ENCODE data around the gene CLEC10A. TPM values are rescaled to one million over a fixed set of nuclear protein-coding genes. Genes with fewer than 3 reads are reported as not detected.

Gene CLEC10A
- total and polyA plus RNA-seq, 2 experiments from 2014 or later: not detected

DNA sequence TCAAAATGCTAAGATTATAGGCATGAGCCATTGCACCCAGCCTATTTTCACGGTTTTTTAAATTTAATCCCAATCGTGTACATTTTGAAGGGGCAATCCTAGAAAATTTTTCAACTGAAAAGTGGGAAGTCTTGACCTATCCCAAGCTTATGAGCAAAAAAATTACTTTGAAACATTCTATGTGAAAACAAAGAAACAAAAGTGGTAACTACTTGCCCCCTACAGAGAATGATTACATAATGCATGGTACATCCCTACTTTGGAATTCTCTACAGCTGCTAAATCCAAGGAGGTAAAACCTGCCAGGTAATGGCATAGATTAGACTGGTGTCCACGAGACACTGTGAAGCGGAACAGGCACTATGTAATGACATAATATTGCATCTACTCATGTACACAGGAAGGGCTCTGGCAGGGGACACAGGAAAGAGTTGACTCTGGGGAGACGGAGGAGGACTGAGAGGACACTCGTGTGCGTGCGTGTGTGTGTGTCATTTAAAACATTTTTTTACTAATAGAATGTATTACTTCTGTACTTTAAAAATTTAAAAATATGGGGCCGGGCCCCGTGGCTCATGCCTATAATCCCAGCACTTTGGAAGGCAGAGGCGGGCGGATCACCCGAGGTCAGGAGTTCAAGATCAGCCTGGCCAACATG lies 18.9 kb upstream of the CLEC10A start (continued):
- TF ChIP-seq POLR2AphosphoS5 (IDR thresholded peaks at IDR 0.05; ENCODE audit: low read depth) (no peak), EZH2phosphoT487 (IDR thresholded peaks at IDR 0.05; ENCODE audit: unreplicated experiment) (no peak), NANOG (IDR thresholded peaks at IDR 0.05; ENCODE audit: borderline replicate concordance) (no peak)
- TF ChIP-seq, protein P1, sequence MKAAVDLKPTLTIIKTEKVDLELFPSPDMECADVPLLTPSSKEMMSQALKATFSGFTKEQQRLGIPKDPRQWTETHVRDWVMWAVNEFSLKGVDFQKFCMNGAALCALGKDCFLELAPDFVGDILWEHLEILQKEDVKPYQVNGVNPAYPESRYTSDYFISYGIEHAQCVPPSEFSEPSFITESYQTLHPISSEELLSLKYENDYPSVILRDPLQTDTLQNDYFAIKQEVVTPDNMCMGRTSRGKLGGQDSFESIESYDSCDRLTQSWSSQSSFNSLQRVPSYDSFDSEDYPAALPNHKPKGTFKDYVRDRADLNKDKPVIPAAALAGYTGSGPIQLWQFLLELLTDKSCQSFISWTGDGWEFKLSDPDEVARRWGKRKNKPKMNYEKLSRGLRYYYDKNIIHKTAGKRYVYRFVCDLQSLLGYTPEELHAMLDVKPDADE (IDR thresholded peaks at IDR 0.05): no peak

DNA sequence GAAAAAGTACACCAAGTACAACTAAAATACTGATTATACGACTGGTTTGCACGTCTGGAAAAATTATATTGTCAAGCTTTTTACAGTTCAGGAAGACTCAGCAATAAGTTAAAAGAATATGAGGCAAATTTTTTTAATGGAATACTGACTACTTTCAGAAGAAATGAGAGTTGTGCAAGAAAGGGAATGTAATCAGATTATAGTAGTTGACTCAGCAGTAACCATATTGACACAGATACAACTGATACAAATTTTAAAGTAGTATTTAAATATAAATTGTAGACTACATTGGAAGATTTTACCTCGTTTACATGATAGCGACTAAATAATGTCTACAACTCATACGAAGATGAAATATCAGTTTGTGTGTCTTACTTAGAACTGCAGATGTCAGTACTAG lies 17.9 kb upstream of the CLEC10A start:
- no peak for ATAC-seq
- H3F3A ChIP-seq (replicated peaks; ENCODE audit: low read depth): no peaks in the 10 kb centered on the region
- H3K27me3 ChIP-seq (ENCODE audit: insufficient read depth): peaks cover 38% of the 10 kb centered on the region
- no peaks in the 10 kb centered on the region for H3K79me2 ChIP-seq (replicated peaks; ENCODE audit: insufficient read depth)
- no peaks in the 10 kb centered on the region; the same call in 2 of the 3 replicates for H3K36me3 Mint-ChIP-seq (ENCODE audit: low read depth)
- no peak for DNase-seq (ENCODE audit: low spot score)
- no peaks in the 10 kb centered on the region for H3K9me2 ChIP-seq (ENCODE audit: insufficient read depth)
- no peak overlapping the region; the same call in 2 of the 3 replicates for H3K4me3 Mint-ChIP-seq
- H2AFZ ChIP-seq: no peak overlapping the region
- no peak overlapping the region for H3K27ac Mint-ChIP-seq
- H4K20me1 ChIP-seq (replicated peaks; ENCODE audit: insufficient read depth): no peaks in the 10 kb centered on the region
- H3K36me3 ChIP-seq (ENCODE audit: insufficient read depth): no peaks in the 10 kb centered on the region
- no peak overlapping the region for H3K27ac ChIP-seq (ENCODE audit: low read depth)
- no peak overlapping the region for H3K4me3 ChIP-seq
- H3K4me1 ChIP-seq (ENCODE audit: insufficient read depth): peaks cover 4% of the 10 kb centered on the region; the same call in 1 of the 2 replicates
- H3K27me3 Mint-ChIP-seq (ENCODE audit: insufficient read depth, low read depth, poor library complexity): peaks cover 15% of the 10 kb centered on the region
- H3K9me3 Mint-ChIP-seq: no peaks in the 10 kb centered on the region
- H3K4me1 Mint-ChIP-seq: peaks cover 8% of the 10 kb centered on the region
- no peak overlapping the region for H3K4me2 ChIP-seq
- TF ChIP-seq EZH2phosphoT487 (IDR thresholded peaks at IDR 0.05; ENCODE audit: unreplicated experiment) (no peak), EZH2 (IDR thresholded peaks at IDR 0.05; ENCODE audit: low read depth, unreplicated experiment) (no peak), POLR2AphosphoS5 (IDR thresholded peaks at IDR 0.05; ENCODE audit: low read depth) (no peak), ZNF114 (CRISPR knock-in tag; IDR thresholded peaks at IDR 0.05) (no peak), NANOG (IDR thresholded peaks at IDR 0.05; ENCODE audit: borderline replicate concordance) (no peak), STAT1 (IDR thresholded peaks at IDR 0.05; ENCODE audit: unreplicated experiment) (no peak)
- TF ChIP-seq, protein P2, sequence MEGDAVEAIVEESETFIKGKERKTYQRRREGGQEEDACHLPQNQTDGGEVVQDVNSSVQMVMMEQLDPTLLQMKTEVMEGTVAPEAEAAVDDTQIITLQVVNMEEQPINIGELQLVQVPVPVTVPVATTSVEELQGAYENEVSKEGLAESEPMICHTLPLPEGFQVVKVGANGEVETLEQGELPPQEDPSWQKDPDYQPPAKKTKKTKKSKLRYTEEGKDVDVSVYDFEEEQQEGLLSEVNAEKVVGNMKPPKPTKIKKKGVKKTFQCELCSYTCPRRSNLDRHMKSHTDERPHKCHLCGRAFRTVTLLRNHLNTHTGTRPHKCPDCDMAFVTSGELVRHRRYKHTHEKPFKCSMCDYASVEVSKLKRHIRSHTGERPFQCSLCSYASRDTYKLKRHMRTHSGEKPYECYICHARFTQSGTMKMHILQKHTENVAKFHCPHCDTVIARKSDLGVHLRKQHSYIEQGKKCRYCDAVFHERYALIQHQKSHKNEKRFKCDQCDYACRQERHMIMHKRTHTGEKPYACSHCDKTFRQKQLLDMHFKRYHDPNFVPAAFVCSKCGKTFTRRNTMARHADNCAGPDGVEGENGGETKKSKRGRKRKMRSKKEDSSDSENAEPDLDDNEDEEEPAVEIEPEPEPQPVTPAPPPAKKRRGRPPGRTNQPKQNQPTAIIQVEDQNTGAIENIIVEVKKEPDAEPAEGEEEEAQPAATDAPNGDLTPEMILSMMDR (conservative IDR thresholded peaks at IDR 0.05; ENCODE audit: low read depth in 2 of 2): no peak
- TF ChIP-seq, protein P1 (IDR thresholded peaks at IDR 0.05): no peak
- TF ChIP-seq, protein P3, sequence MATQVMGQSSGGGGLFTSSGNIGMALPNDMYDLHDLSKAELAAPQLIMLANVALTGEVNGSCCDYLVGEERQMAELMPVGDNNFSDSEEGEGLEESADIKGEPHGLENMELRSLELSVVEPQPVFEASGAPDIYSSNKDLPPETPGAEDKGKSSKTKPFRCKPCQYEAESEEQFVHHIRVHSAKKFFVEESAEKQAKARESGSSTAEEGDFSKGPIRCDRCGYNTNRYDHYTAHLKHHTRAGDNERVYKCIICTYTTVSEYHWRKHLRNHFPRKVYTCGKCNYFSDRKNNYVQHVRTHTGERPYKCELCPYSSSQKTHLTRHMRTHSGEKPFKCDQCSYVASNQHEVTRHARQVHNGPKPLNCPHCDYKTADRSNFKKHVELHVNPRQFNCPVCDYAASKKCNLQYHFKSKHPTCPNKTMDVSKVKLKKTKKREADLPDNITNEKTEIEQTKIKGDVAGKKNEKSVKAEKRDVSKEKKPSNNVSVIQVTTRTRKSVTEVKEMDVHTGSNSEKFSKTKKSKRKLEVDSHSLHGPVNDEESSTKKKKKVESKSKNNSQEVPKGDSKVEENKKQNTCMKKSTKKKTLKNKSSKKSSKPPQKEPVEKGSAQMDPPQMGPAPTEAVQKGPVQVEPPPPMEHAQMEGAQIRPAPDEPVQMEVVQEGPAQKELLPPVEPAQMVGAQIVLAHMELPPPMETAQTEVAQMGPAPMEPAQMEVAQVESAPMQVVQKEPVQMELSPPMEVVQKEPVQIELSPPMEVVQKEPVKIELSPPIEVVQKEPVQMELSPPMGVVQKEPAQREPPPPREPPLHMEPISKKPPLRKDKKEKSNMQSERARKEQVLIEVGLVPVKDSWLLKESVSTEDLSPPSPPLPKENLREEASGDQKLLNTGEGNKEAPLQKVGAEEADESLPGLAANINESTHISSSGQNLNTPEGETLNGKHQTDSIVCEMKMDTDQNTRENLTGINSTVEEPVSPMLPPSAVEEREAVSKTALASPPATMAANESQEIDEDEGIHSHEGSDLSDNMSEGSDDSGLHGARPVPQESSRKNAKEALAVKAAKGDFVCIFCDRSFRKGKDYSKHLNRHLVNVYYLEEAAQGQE (IDR thresholded peaks at IDR 0.05; ENCODE audit: unreplicated experiment): no peak
- TF ChIP-seq, protein P4, sequence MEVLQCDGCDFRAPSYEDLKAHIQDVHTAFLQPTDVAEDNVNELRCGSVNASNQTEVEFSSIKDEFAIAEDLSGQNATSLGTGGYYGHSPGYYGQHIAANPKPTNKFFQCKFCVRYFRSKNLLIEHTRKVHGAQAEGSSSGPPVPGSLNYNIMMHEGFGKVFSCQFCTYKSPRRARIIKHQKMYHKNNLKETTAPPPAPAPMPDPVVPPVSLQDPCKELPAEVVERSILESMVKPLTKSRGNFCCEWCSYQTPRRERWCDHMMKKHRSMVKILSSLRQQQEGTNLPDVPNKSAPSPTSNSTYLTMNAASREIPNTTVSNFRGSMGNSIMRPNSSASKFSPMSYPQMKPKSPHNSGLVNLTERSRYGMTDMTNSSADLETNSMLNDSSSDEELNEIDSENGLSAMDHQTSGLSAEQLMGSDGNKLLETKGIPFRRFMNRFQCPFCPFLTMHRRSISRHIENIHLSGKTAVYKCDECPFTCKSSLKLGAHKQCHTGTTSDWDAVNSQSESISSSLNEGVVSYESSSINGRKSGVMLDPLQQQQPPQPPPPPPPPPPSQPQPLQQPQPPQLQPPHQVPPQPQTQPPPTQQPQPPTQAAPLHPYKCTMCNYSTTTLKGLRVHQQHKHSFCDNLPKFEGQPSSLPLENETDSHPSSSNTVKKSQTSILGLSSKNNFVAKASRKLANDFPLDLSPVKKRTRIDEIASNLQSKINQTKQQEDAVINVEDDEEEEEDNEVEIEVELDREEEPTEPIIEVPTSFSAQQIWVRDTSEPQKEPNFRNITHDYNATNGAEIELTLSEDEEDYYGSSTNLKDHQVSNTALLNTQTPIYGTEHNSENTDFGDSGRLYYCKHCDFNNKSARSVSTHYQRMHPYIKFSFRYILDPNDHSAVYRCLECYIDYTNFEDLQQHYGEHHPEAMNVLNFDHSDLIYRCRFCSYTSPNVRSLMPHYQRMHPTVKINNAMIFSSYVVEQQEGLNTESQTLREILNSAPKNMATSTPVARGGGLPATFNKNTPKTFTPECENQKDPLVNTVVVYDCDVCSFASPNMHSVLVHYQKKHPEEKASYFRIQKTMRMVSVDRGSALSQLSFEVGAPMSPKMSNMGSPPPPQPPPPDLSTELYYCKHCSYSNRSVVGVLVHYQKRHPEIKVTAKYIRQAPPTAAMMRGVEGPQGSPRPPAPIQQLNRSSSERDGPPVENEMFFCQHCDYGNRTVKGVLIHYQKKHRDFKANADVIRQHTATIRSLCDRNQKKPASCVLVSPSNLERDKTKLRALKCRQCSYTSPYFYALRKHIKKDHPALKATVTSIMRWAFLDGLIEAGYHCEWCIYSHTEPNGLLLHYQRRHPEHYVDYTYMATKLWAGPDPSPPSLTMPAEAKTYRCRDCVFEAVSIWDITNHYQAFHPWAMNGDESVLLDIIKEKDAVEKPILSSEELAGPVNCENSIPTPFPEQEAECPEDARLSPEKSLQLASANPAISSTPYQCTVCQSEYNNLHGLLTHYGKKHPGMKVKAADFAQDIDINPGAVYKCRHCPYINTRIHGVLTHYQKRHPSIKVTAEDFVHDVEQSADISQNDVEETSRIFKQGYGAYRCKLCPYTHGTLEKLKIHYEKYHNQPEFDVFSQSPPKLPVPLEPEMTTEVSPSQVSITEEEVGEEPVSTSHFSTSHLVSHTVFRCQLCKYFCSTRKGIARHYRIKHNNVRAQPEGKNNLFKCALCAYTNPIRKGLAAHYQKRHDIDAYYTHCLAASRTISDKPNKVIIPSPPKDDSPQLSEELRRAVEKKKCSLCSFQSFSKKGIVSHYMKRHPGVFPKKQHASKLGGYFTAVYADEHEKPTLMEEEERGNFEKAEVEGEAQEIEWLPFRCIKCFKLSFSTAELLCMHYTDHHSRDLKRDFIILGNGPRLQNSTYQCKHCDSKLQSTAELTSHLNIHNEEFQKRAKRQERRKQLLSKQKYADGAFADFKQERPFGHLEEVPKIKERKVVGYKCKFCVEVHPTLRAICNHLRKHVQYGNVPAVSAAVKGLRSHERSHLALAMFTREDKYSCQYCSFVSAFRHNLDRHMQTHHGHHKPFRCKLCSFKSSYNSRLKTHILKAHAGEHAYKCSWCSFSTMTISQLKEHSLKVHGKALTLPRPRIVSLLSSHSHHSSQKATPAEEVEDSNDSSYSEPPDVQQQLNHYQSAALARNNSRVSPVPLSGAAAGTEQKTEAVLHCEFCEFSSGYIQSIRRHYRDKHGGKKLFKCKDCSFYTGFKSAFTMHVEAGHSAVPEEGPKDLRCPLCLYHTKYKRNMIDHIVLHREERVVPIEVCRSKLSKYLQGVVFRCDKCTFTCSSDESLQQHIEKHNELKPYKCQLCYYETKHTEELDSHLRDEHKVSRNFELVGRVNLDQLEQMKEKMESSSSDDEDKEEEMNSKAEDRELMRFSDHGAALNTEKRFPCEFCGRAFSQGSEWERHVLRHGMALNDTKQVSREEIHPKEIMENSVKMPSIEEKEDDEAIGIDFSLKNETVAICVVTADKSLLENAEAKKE (CRISPR knock-in tag; IDR thresholded peaks at IDR 0.05): no peak

Data from GM23338 (cell line).